Activated CD8-positive, alpha-beta memory T cell treated with anti-CD3 and anti-CD28 coated beads for 1 hour (primary cell): ENCODE measurements around the gene ATP5PO.
A peak's percentile ranks its signal among the peaks of the same experiment; 100 is the strongest.
"Not testable (repeated sequence)": the region's sequence is repeated elsewhere in the genome, so short reads cannot be mapped to it uniquely, and the experiment has no call there.

Experiments used
- DNase-seq, 2 donors: peaks; one replicate each; pipeline ENCODE4 v3.0.0-alpha.2; 2020; ENCODE audit warnings: low read depth in 1 of 2; ENCODE audit errors: extremely low read depth in 1 of 2

ATP5PO gene

GRCh38 chr21:33940881-33941245, 25.3 kb upstream of the ATP5PO start:
- DNase-seq: no peak

DNA sequence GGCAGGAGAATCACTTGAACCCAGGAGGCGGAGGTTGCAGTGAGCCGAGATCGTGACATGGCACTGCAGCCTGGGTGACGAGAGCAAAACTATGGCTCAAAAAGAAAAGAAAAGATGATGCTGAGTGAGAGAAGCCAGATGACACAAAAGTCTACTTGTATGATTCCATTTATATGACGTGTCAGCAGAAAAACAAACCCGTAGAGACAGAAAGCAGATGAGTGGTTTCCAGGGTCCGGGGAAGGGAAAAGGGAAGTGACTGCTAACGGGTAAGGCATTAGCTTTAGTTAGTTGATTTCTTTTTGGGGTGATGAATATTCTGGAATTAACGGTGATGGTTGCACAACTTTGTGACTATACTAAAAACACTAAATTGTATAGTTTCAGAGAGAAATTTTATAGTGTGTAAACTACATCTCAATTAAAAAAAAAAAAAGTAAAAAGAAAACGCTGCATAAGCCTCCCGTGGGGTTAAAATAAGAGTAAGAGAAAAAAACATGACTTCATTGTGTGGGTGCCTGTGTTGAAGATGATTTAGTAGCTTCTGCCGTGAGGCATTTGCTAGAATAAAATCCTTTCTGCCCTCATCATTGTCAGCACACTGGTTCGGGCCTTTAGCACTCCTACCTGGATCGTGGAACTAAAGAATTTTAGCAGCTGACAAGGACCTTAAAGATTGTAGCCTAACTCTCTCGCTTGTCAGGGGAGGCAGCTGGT, 24.7 kb upstream of the ATP5PO start:
- DNase-seq: no peak

GRCh38 chr21:33939226-33939625, 23.6 kb upstream of the ATP5PO start:
- DNase-seq: no peak

DNA sequence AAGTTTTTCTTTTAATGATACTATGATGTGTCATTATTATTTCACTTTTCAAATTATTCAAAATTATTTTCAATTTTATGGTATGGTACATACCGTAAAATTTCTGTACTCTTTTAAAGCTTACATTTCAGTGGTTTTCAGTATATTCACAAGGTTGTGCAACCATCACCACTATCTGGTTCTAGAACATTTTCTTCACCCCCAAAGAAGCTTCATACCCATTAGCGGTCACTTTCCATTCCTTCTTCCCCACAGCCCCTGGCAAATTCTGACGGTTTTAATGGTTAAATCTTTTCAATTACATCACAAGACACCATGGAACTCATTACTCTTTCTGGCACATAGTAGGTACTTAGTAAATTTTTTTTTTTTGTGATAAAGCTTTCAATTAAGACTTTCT, 22.8 kb upstream of the ATP5PO start:
- DNase-seq: no peak

DNA sequence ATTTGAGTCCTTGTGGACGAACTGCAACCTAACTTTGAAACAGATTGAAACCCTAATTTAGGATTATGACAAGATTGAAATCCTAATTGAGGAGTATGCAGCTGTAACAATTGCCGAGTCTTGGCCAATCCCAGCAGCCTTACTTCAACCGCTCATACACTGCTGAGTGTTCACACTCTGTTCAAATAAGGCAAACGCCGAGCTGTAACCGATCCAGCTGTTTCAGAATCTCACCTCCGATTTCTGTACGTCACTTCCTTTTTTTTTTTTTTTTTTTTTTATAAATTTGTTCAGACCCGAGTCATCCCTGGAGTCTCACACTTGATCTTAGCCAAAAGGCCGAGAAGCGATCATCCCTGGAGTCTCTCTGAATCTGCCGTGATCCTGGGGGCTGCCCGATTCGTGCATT, 22.3 kb upstream of the ATP5PO start:
- DNase-seq: no peak

DNA sequence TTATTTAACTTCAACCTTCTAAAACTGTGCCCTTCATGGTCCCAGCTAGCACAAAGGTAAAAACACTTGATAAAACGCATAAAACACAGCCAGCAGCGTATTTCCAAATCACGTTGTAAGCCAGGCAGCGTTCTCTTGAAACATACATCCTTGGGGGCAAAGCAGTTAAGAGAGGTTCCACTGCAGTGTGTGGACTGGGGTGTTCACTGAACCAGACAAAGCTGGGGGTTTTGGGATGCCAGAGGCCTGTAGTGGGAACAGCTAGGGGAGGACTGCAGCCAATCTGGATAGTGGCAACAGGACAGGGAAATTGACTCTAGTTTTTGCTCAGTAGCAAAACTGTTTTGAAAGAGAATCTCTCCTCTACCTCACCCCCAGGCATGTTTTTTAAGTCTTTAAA, 21.5 kb upstream of the ATP5PO start:
- DNase-seq: no peak

DNA sequence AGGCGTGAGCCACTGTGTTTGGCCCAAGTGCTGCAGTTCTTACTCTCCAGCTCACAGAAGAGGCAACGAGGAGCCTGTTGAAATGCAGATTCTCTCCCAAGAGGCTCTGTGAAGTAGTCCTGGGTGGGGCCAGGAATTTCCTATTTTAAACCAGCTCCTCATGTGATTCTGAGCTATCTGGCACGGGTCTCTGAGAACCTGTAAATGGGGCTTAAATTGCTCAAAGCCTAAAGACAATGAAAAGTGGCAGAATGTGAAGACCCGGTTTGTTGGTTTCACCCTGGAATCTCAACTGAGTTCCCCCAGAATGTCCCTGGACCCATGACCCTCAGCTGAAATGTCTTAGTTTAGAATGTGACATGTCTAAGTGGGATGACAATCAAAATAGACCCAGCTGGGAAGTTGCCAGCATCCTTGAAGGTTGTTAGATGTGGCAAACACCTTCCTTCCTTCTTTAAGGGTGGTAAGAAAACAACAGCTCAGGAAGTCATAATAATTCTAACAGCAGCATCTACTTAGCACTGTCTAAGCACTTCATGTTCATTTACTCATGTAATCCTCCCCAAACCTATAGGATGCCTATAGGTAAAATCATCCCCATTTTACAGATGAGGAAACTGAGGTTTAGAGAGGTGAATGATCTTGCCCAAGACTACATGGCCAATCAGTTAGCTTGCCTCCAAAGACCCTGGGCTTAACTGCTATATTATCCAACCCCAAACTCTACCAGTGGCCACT, 20.9 kb upstream of the ATP5PO start:
- no peak for DNase-seq

DNA sequence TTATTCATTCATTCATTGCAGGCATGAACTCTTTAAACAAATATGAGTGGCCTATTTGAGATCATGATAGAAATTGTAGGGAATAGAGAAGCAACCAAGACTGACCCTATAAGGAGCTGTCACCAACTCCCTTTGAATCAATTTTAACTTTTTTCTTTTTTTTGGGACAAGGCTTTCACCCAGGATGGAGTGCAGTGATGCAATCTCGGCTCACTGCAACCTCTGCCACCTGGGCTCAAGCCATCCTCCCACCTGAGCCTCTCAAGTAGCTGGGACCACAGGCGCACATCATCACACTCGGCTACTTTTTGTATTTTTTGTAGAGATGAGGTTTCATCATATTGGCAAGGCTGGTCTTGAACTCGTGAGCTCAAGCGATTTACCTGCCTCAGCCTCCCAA, 17.1 kb upstream of the ATP5PO start:
- no peak for DNase-seq

DNA sequence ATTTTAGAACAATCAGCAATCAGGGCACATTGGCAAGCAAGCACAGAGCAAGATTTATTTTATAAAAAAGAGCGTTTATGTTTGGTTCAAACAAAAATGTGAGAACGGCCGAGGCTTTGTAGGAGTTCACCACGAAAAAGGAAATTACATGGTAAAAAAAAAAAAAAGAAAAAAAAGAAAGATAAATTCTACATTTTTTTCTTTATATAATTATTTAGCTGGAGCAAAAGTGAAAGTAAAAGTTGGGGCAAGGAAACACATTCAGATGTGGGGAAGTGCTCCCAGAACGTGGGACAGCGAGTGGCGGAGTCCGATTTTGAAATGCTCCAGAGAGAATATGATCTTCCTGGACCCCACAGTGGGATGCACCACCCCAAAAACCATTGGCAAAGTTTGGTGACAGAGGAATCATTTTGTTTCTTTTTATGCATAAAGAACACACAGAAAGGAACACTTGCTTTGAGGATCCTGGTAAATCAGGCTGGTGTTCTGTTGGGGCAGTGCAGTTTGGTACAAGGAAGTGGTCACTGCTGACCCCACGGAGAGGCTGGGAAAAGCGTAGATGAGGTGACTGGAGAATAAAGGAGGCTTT, 16.3 kb upstream of the ATP5PO start:
- no peak for DNase-seq

GRCh38 chr21:33931052-33931798, 15.6 kb upstream of the ATP5PO start:
- DNase-seq: peak in 1 of 2 donors; percentile 60

DNA sequence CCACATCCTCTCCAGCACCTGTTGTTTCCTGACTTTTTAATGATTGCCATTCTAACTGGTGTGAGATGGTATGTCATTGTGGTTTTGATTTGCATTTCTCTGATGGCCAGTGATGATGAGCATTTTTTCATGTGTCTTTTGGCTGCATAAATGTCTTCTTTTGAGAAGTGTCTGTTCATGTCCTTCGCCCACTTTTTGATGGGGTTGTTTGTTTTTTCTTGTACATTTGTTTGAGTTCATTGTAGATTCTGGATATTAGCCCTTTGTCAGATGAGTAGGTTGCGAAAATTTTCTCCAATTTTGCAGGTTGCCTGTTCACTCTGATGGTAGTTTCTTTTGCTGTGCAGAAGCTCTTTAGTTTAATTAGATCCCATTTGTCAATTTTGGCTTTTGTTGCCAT, 10.6 kb upstream of the ATP5PO start:
- not testable (repeated sequence) for DNase-seq

DNA sequence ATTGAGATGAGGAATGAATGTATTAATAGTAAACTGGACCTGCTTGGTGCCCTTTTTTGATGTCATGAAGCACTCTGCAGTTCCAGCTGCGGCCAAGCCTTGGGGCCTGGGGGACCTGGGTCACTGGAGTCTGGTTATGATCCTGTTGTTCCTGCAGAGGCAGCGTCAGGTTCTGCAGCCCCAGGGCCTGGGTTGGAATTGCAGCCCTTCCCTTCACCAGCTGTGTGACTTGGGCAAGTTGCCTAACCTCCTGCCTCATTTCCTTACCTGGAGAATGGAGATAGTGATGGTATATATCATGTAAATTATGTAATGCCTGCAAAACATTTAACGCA, 9.1 kb upstream of the ATP5PO start:
- no peak for DNase-seq

DNA sequence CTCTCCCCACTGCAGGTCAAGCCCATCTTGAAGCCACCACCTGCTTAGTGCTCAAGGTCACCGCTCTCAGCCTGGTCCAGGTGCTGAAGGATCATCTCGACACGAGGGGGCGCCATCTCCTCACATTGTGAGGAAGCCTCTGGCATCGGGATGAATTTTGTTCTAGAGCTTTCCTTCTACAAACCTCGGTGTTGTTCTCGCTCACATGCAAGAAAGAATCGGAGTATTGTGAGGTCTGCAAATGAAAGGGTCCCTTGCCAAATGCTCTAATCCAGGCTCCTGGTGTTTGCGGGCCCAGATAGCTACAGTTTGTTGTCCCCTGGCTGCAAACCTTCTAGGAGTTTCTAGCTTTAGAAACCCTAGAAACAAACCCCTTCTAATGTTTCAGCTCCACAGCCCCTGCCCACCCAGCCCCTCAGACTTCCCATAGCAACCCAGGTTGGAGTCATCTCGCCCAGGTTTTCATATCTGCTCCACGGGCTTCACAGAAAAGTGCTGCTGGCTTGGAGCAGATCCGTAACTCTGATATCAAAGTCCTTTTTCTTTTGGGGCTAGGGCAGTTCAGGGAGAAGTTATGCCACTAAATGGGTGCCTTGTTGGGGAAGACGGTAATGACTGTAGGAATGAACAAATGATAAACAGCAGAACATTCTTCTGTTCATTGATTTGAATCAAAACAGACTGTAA, 8.6 kb upstream of the ATP5PO start:
- DNase-seq: peak; percentile 79 to 92

- DNase-seq: no peak
Measured at GRCh38 chr21:33917421-33917820, 1.8 kb upstream of the ATP5PO start.

- no peak for DNase-seq
Measured at GRCh38 chr21:33916200-33916567, 580 bp upstream of the ATP5PO start.

- DNase-seq: no peak
Measured at GRCh38 chr21:33914188-33914587, 1.4 kb downstream of the ATP5PO start.

DNA sequence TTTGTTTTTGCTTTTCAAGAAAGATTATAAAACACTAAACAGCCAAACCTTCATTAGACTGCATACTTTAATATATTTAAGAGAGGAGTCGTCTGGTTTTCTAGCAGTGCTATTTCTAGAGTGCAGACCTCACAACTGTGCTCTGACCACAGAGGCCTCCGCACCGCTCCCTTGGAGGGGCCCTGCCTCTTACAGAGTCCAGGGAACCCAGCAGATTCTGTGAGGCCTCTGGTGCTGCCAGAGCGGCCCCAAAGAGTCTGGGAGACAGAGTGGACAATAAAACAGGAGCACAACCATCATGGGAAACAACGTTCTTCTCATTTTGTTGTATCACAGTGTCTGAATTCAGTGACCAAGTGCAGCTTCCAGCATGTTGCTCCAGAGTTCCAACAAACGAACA, 5.8 kb downstream of the ATP5PO start:
- DNase-seq: no peak

DNA sequence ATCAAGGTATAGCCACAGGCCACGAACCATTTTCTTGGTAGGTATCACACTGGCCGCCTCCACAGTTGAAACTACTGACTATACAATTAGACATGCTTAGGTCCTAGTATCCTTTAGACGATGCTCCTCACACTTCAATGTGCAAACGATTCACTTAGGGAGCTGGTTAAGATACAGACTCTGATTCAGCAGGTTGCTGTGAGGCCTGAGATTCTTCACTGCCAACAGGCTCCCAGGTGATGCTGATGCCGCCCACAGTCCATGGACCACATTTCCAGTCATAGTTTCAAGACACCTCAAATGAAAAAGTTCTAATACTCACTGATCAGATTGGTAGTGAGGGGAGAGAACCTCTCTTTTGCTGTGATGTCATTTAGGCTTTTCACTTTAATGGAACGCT, 6.8 kb downstream of the ATP5PO start:
- no peak for DNase-seq

- DNase-seq: no peak
Measured at GRCh38 chr21:33904041-33904440, 11.6 kb downstream of the ATP5PO start.

GRCh38 chr21:33902349-33902748, 13.3 kb downstream of the ATP5PO start:
- DNase-seq: no peak
